LNCAP (cell line): ENCODE results near the gene KLHL42.

Experiments used
- CTCF ChIP-seq: fragments of 450-650 bp; IDR thresholded peaks from 2 replicates; pipeline ENCODE4 v1.5.1; 2017; ENCODE audit warnings: mild to moderate bottlenecking

Gene KLHL42

GRCh38 chr12:27785882-27786570 is 6.0 kb downstream of the KLHL42 start:
- TF ChIP-seq CTCF, result no peak

- TF ChIP-seq CTCF, result no peak
These were observed 7.5 kb downstream of the KLHL42 start for GRCh38 chr12:27787559-27787958.

- no peak for TF ChIP-seq CTCF
These were observed 10.1 kb downstream of the KLHL42 start for GRCh38 chr12:27790179-27790578.

- TF ChIP-seq CTCF, result no peak
These were observed 15.0 kb downstream of the KLHL42 start for GRCh38 chr12:27794818-27795584.

- no peak for TF ChIP-seq CTCF
These were observed 16.1 kb downstream of the KLHL42 start for GRCh38 chr12:27796128-27796527.

GRCh38 chr12:27797301-27798025 is 17.4 kb downstream of the KLHL42 start:
- no peak for TF ChIP-seq CTCF

- TF ChIP-seq CTCF, result no peak
These were observed 20.8 kb downstream of the KLHL42 start for GRCh38 chr12:27800819-27801218.
